Tibial nerve (tissue), 4 donors: ENCODE measurements around the gene SEMA5A.

Source experiments
- CTCF ChIP-seq, 5 experiments: fragments of 200-600 bp in 3 of 5; fragments of 450-650 bp in 2 of 5; sonication (generic) in 3 of 5; IDR thresholded peaks; one replicate each; pipeline ENCODE4 v1.5.1; 2016 to 2019; ENCODE audit warnings: antibody characterized with exemption in 5 of 5, mild to moderate bottlenecking in 3 of 5, moderate library complexity in 2 of 5
- EP300 ChIP-seq, 2 donors: sonication (generic); formaldehyde crosslinking; IDR thresholded peaks; one replicate each; pipeline ENCODE4 v1.6.1; 2017; ENCODE audit warnings: antibody characterized with exemption in 2 of 2, mild to moderate bottlenecking in 1 of 2
- POLR2A ChIP-seq, 2 donors: fragments of 450-650 bp; IDR thresholded peaks; one replicate each; pipeline ENCODE4 v1.6.1; 2017; ENCODE audit warnings: antibody characterized with exemption in 2 of 2, mild to moderate bottlenecking in 2 of 2, moderate library complexity in 2 of 2

- TF ChIP-seq CTCF (IDR thresholded peaks at IDR 0.05) (no peak), POLR2A (IDR thresholded peaks at IDR 0.05) (no peak), EP300 (IDR thresholded peaks at IDR 0.05) (no peak)
Observed at GRCh38 chr5:9072701-9073100, 473.2 kb downstream of the SEMA5A start.
